Fibroblast of mammary gland (primary cell): Measurements from ENCODE around the gene KCNQ1.

Experiments
- DNase-seq: peaks from one replicate; pipeline ENCODE4 v3.0.0-alpha.2; 2010; ENCODE audit warnings: low read depth
- H3K4me3 ChIP-seq: 2 replicates; pipeline ENCODE4 v1.5.1; 2011; ENCODE audit warnings: low read depth, mild to moderate bottlenecking, low read length, moderate library complexity; ENCODE audit not compliant: control insufficient read depth
- TF ChIP-seq, protein P1 (sequence below): conservative IDR thresholded peaks from 2 replicates; pipeline ENCODE4 v1.5.1; 2011; ENCODE audit warnings: low read depth, low read length, inconsistent platforms; ENCODE audit not compliant: control insufficient read depth, insufficient read depth

Gene KCNQ1

DNA sequence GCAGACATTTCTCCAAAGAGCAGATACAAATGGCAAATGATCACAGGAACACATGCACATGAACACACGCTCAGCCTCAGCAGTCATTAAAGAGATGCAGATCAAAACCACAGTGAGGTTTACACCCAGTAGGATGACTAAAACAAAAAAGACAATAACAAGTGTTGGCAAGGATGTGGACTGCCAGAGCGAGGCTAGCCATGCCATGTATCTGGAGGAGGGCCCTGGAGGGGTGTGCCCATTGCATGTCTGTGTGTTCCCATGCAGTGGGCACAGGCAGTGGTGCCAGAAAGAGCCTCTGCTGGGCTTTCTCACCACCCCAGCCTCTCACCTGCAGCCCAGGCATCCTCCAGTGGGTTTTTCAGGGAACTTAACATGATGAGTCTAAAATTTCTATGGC is 309.2 kb downstream of the KCNQ1 start:
- no peak for DNase-seq
- TF ChIP-seq, protein P1, sequence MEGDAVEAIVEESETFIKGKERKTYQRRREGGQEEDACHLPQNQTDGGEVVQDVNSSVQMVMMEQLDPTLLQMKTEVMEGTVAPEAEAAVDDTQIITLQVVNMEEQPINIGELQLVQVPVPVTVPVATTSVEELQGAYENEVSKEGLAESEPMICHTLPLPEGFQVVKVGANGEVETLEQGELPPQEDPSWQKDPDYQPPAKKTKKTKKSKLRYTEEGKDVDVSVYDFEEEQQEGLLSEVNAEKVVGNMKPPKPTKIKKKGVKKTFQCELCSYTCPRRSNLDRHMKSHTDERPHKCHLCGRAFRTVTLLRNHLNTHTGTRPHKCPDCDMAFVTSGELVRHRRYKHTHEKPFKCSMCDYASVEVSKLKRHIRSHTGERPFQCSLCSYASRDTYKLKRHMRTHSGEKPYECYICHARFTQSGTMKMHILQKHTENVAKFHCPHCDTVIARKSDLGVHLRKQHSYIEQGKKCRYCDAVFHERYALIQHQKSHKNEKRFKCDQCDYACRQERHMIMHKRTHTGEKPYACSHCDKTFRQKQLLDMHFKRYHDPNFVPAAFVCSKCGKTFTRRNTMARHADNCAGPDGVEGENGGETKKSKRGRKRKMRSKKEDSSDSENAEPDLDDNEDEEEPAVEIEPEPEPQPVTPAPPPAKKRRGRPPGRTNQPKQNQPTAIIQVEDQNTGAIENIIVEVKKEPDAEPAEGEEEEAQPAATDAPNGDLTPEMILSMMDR: no peak
- no peak overlapping the region for H3K4me3 ChIP-seq

DNA sequence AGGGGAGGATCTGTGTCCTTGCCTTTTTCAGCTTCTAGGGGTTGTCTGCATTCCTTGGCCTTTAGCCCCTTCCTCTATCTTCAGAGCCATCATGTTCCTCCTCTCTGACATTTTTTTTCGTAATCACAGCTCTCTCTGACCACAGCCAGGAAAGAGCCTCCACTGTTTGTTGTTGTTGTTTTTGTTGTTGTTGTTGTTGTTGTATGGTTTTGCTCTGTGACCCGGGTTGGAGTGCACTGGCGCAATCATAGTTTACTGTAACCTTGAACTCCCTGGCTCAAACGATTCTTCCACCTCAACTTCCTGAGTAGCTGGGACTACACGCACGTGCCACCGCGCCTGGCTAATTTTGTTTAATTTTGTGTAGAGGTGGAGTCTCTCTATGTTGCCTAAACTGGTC is 310.3 kb downstream of the KCNQ1 start:
- DNase-seq: no peak
- TF ChIP-seq, protein P1: no peak
- H3K4me3 ChIP-seq: no peak overlapping the region

DNA sequence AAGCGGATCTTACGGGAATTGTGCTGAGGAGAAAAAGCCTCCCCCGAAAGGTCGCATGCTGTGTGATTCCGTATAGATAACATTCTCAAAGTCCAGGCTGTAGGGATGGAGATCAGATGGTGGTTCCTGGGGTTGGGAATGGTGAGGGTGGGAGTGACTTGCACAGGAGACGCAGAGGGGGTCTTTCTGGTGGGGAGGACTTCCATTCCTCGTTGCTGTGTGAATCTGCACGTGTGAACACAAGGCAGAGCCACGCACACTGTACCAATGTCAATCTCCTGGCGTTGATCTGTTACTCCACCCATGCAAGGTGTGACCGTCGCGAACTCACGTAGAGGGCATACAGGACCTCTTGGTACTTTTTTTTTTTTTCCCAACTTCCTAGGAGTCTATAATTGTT is 313.9 kb downstream of the KCNQ1 start:
- no peak for DNase-seq
- H3K4me3 ChIP-seq: no peak overlapping the region
- TF ChIP-seq, protein P1: no peak

DNA sequence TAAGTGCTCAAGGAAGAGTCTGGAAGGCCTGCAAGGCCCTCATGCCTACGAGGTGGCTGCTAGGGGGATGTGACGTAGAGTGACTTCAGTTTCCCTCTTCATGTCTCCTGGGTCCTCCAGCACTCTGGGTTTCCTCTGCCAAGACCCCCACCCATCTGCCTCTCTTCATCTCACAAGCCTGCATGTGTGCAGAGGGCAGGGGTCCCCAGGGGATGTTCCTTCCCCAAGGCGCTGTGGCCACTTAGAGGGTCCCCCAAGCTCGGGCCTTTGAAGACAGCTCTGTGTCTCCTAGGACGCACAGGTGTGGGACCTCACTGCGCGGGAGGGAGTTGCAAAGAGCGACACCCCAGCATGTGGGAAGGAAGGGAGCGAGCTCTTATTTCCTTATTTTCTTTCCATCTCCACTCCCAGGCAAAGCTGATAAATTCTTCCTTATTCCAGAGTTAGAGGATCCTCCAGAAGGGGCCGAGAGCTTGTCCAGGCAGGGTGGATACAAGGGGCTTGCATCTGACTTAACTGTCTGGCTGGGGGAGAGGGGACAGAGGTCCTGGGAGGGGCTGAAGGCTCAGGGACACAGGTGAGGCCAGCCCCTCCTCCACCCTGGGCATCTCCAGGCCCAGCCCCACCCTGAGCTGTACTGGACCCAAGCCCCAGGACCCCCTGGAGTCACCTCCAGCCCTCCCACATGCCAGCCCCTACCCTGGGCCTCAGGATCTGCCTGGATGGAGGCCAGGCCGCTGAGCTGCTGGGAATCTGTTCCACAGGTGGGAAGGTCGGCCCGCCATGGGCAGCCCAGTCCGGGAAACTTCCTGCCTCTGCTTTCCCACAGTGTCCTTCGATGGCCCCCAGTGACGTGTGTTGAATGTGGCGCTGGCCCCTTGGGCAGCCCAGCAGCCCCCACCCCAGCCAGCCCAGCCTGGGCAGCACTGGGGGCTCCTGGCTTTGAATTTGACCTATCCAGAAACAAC is 314.7 kb downstream of the KCNQ1 start:
- DNase-seq: no peak
- H3K4me3 ChIP-seq: no peak overlapping the region
- TF ChIP-seq, protein P1: no peak

DNA sequence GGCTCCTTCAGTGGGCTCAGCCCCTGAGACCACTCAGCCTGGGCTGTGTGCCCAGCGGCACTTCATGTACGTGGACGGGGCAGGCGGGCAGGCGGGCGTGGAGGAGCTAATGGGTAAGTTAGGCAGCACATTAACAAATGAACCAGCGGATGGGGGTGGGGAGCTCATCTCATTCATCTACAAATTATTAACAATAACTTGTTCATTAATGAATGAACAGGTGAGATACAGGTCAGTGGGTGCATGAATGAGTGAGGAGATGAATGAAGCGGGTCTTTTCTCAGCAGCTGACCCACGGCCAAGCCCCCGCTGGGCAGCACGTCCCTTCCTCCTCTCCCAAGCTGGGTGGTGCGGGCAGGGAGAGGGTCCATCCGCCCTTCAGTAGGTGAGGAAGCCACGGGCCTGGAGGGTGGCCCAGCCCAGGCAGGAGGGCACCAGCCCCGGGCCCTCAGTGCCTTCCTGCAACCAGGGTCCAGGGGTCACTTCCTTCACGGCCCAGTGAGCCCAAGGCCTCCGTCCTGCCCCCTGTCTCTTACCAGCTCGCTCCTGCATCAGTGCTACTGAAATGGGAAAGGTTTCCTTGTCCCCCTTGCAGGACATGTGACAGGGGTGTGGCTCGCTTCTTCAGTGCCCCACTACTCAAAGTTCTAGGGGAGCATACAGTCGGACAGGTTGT is 315.5 kb downstream of the KCNQ1 start:
- TF ChIP-seq, protein P1: no peak
- no peak for DNase-seq

DNA sequence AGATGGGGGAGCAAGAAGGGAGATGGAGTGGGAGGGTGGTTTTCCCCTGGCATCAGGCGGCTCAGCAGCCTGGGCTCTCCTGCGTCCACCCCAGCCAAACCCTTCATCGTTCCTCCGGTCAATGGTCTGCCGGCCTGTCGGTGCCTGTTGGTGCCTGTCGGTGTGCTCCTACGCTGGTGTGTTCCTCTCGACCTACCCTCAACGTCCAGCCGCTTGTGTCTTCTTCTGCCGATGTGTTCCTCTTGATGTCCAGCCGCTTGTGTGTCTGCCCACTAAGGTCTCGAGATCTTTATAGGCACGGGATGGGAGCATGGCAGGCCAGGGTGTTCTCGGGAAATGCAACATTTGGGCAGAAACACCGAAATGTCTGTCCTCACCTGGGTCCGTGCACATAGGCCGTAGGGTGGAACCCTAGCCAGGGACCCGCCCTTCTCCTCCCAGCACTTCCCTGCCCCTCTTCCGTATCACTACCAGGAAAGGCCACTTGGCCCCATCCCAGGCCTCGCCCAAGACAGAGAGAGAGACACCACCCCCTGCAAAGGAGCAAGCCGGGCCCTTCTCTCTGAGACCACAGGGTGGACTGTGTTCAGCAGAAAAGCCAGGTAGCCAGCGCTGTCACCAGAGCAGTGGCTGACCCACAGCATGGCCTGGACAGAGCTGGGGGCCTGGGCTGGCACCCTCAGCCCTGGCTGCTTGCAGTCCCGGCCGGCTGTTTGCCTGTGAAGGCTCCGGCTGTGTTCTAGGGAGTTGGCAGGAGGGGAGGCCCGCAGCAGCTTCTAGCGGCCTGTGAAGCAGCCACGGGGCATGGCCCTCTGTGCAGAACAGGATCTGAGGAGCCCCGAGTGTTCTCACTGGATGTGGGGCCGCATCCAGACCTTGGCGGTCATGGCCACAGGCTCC is 316.6 kb downstream of the KCNQ1 start:
- no peak for DNase-seq
- H3K4me3 ChIP-seq: no peak overlapping the region
- TF ChIP-seq, protein P1: no peak

More for the DNA sequence above, 315.5 kb downstream of the KCNQ1 start:
- no peak overlapping the region for H3K4me3 ChIP-seq
